HepG2 (cell line): ENCODE measurements around the gene NCOA3.
"Not testable (repeated sequence)": the region's sequence is repeated elsewhere in the genome, so short reads cannot be mapped to it uniquely, and the experiment has no call there.

Source experiments
- NBN ChIP-seq: fragments of 450-650 bp; conservative IDR thresholded peaks from 2 replicates; pipeline ENCODE4 v1.6.1; 2017
- ONECUT2 ChIP-seq: sonication (generic); formaldehyde crosslinking; IDR thresholded peaks from 2 replicates; pipeline ENCODE4 v1.4.0; 2020; ENCODE audit warnings: missing genetic modification reagents
- RNF219 ChIP-seq: sonication (generic); formaldehyde crosslinking; IDR thresholded peaks from 2 replicates; pipeline ENCODE4 v1.5.0; 2020; ENCODE audit warnings: mild to moderate bottlenecking, missing genetic modification reagents
- SMARCE1 ChIP-seq: fragments of 450-650 bp; IDR thresholded peaks from 2 replicates; pipeline ENCODE4 v1.6.1; 2017; ENCODE audit warnings: borderline replicate concordance
- TAF1 ChIP-seq: sonication (generic); formaldehyde crosslinking; IDR thresholded peaks from 2 replicates; pipeline ENCODE4 v1.4.0; 2020; ENCODE audit warnings: missing genetic modification reagents
- TFAP4 ChIP-seq: sonication (generic); IDR thresholded peaks from 2 replicates; pipeline ENCODE4 v1.6.1; 2016; ENCODE audit warnings: low read depth, borderline replicate concordance
- ZNF282 ChIP-seq: fragments of 450-650 bp; IDR thresholded peaks from 2 replicates; pipeline ENCODE4 v1.6.1; 2018; ENCODE audit not compliant: partially characterized antibody
- ZNF382 ChIP-seq: sonication (generic); formaldehyde crosslinking; IDR thresholded peaks from 2 replicates; pipeline ENCODE4 v1.5.0; 2020; ENCODE audit warnings: missing genetic modification reagents, mild to moderate bottlenecking, borderline replicate concordance
- TF ChIP-seq, protein P1 (sequence below): sonication (generic); formaldehyde crosslinking; IDR thresholded peaks from 2 replicates; pipeline ENCODE4 v1.5.0; 2020; ENCODE audit warnings: mild to moderate bottlenecking, missing genetic modification reagents, moderate library complexity

DNA sequence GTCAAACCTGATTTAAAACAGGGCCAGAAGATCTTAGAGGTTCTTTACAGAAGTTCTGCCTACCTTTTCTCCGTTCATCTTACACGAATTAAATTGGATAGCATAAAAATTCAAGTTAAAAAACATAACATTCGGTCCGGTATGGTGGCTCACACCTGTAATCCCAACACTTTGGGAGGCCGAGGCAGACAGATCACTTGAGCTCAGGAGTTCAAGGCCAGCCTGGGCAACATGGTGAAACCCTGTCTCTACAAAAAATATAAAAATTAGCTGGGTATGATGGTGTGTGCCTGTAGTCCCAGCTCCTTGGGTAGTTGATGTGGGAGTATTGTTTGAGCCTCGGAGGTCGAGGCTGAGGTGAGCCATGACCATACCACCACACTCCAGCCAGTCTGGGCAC lies 79.0 kb downstream of the NCOA3 start:
- not testable (repeated sequence) for TF ChIP-seq TAF1 (CRISPR knock-in tag); SMARCE1; ONECUT2; NBN; TFAP4; ZNF282; RNF219 (CRISPR knock-in tag); ZNF382 (CRISPR knock-in tag)
- TF ChIP-seq, protein P1, sequence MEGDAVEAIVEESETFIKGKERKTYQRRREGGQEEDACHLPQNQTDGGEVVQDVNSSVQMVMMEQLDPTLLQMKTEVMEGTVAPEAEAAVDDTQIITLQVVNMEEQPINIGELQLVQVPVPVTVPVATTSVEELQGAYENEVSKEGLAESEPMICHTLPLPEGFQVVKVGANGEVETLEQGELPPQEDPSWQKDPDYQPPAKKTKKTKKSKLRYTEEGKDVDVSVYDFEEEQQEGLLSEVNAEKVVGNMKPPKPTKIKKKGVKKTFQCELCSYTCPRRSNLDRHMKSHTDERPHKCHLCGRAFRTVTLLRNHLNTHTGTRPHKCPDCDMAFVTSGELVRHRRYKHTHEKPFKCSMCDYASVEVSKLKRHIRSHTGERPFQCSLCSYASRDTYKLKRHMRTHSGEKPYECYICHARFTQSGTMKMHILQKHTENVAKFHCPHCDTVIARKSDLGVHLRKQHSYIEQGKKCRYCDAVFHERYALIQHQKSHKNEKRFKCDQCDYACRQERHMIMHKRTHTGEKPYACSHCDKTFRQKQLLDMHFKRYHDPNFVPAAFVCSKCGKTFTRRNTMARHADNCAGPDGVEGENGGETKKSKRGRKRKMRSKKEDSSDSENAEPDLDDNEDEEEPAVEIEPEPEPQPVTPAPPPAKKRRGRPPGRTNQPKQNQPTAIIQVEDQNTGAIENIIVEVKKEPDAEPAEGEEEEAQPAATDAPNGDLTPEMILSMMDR (CRISPR knock-in tag): not testable (repeated sequence)
